HG03575 (cell line): ENCODE data around the gene PARP12.

Experiments used
- ATAC-seq: cut with Tn5 transposase; IDR thresholded peaks from one replicate; pipeline ENCODE4 v1.9.1; 2021; ENCODE audit not compliant: unreplicated experiment, insufficient number of reproducible peaks, low FRiP score; ENCODE audit errors: extremely low read depth

PARP12 gene

GRCh38 chr7:140003913-140004382 is 58.8 kb downstream of the PARP12 start:
- no peak for ATAC-seq

GRCh38 chr7:140000666-140001268 is 62.0 kb downstream of the PARP12 start:
- ATAC-seq: no peak

GRCh38 chr7:139999516-139999915 is 63.2 kb downstream of the PARP12 start:
- ATAC-seq: no peak

- ATAC-seq: no peak
Observed at GRCh38 chr7:139998572-139998971, 64.2 kb downstream of the PARP12 start.

GRCh38 chr7:139995017-139995915 is 67.5 kb downstream of the PARP12 start:
- no peak for ATAC-seq

GRCh38 chr7:139994356-139994755 is 68.4 kb downstream of the PARP12 start:
- ATAC-seq: no peak

- no peak for ATAC-seq
Observed at GRCh38 chr7:139993592-139993991, 69.2 kb downstream of the PARP12 start.

- ATAC-seq: no peak
Observed at GRCh38 chr7:139993169-139993568, 69.6 kb downstream of the PARP12 start.

GRCh38 chr7:139992353-139993044 is 70.3 kb downstream of the PARP12 start:
- no peak for ATAC-seq

- no peak for ATAC-seq
Observed at GRCh38 chr7:139991911-139992310, 70.8 kb downstream of the PARP12 start.

GRCh38 chr7:139991269-139991666 is 71.5 kb downstream of the PARP12 start:
- ATAC-seq: no peak

- no peak for ATAC-seq
Observed at GRCh38 chr7:139990571-139991268, 72.0 kb downstream of the PARP12 start.

- no peak for ATAC-seq
Observed at GRCh38 chr7:139990142-139990535, 72.6 kb downstream of the PARP12 start.

GRCh38 chr7:139989366-139990141 is 73.2 kb downstream of the PARP12 start:
- ATAC-seq: no peak

- ATAC-seq: no peak
Observed at GRCh38 chr7:139987691-139988516, 74.8 kb downstream of the PARP12 start.

- no peak for ATAC-seq
Observed at GRCh38 chr7:139985811-139986210, 76.9 kb downstream of the PARP12 start.

GRCh38 chr7:139984642-139985539 is 77.9 kb downstream of the PARP12 start:
- no peak for ATAC-seq
